HFFc6 (cell line): Measurements from ENCODE around the gene KLHL29. TPM values are rescaled to one million over a fixed set of nuclear protein-coding genes. Genes with fewer than 3 reads are reported as not detected.
A peak's percentile ranks its signal among the peaks of the same experiment; 100 is the strongest.
"Not testable (repeated sequence)": the region's sequence is repeated elsewhere in the genome, so short reads cannot be mapped to it uniquely, and the experiment has no call there.

ENCODE experiments used
- DNase-seq: peaks from one replicate; pipeline ENCODE4 v3.0.0-alpha.2; 2018
- H3K27ac Mint-ChIP-seq: 2 replicates; pipeline ENCODE4 v1.8.0; 2020; ENCODE audit warnings: mild to moderate bottlenecking, mixed read lengths
- H3K27me3 Mint-ChIP-seq: 2 replicates; pipeline ENCODE4 v1.8.0; 2021; ENCODE audit warnings: mild to moderate bottlenecking, moderate library complexity, mixed read lengths; ENCODE audit not compliant: insufficient read depth
- H3K36me3 Mint-ChIP-seq: 2 replicates; pipeline ENCODE4 v1.8.0; 2021; ENCODE audit warnings: low read depth, mixed read lengths
- H3K4me1 Mint-ChIP-seq: 2 replicates; pipeline ENCODE4 v1.8.0; 2020; ENCODE audit warnings: low read depth, mixed read lengths
- H3K4me3 Mint-ChIP-seq: 2 replicates; pipeline ENCODE4 v1.8.0; 2020; ENCODE audit warnings: mild to moderate bottlenecking, moderate library complexity, mixed read lengths
- H3K9me3 Mint-ChIP-seq: 2 replicates; pipeline ENCODE4 v1.8.0; 2020; ENCODE audit warnings: mild to moderate bottlenecking, mixed read lengths
- total RNA-seq, 6 experiments: library from RNA; stranded (reverse); fragmentation: NEBNext Ultra II Directional; extraction: Animal tissue kit (Norgen Biotek cat#: 25700); gene quantifications; 2 replicates in 1 of 6; 3 replicates in 5 of 6; pipeline ENCODE4 v1.2.3, GENCODE V29; 2021
- TF ChIP-seq, protein P1 (sequence below): fragments of 200-600 bp; sonication (generic); IDR thresholded peaks from 2 replicates; pipeline ENCODE4 v1.5.0; 2021; ENCODE audit warnings: antibody characterized with exemption, mild to moderate bottlenecking

The KLHL29 gene
- total RNA-seq, 6 experiments from 2014 or later, result 7.4 to 9.7 (median 8.6) TPM

- no peaks in the 10 kb centered on the region; the same call in 1 of the 2 replicates for H3K27me3 Mint-ChIP-seq
- no peak overlapping the region for H3K4me3 Mint-ChIP-seq
- no peaks in the 10 kb centered on the region for H3K9me3 Mint-ChIP-seq
- no peak overlapping the region for H3K27ac Mint-ChIP-seq
- peaks cover 10% of the 10 kb centered on the region; the same call in 1 of the 2 replicates for H3K36me3 Mint-ChIP-seq
- TF ChIP-seq, protein P1, sequence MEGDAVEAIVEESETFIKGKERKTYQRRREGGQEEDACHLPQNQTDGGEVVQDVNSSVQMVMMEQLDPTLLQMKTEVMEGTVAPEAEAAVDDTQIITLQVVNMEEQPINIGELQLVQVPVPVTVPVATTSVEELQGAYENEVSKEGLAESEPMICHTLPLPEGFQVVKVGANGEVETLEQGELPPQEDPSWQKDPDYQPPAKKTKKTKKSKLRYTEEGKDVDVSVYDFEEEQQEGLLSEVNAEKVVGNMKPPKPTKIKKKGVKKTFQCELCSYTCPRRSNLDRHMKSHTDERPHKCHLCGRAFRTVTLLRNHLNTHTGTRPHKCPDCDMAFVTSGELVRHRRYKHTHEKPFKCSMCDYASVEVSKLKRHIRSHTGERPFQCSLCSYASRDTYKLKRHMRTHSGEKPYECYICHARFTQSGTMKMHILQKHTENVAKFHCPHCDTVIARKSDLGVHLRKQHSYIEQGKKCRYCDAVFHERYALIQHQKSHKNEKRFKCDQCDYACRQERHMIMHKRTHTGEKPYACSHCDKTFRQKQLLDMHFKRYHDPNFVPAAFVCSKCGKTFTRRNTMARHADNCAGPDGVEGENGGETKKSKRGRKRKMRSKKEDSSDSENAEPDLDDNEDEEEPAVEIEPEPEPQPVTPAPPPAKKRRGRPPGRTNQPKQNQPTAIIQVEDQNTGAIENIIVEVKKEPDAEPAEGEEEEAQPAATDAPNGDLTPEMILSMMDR, result no peak
- H3K4me1 Mint-ChIP-seq, result no peaks in the 10 kb centered on the region
- DNase-seq, result no peak
Measured at GRCh38 chr2:23734416-23734815, 349.4 kb downstream of the KLHL29 start.

- not testable (repeated sequence) for H3K36me3 Mint-ChIP-seq, H3K4me1 Mint-ChIP-seq, H3K27ac Mint-ChIP-seq, H3K27me3 Mint-ChIP-seq, DNase-seq, H3K4me3 Mint-ChIP-seq, H3K9me3 Mint-ChIP-seq
Measured at GRCh38 chr2:23736783-23737182, 351.8 kb downstream of the KLHL29 start.

GRCh38 chr2:23745068-23745725, 360.2 kb downstream of the KLHL29 start:
- Mint-ChIP-seq H3K9me3 (no peaks in the 10 kb centered on the region), H3K4me1 (peaks cover 8% of the 10 kb centered on the region; the same call in 1 of the 2 replicates), H3K4me3 (no peak overlapping the region), H3K27ac (no peak overlapping the region; the same call in 1 of the 2 replicates), H3K27me3 (no peaks in the 10 kb centered on the region), H3K36me3 (no peaks in the 10 kb centered on the region; the same call in 1 of the 2 replicates)
- DNase-seq, result no peak
- TF ChIP-seq, protein P1, result no peak

GRCh38 chr2:23745726-23746105, 360.7 kb downstream of the KLHL29 start:
- Mint-ChIP-seq H3K36me3 (no peaks in the 10 kb centered on the region; the same call in 1 of the 2 replicates), H3K9me3 (no peaks in the 10 kb centered on the region), H3K27ac (no peak overlapping the region), H3K4me3 (no peak overlapping the region), H3K27me3 (no peaks in the 10 kb centered on the region), H3K4me1 (peaks cover 8% of the 10 kb centered on the region; the same call in 1 of the 2 replicates)
- TF ChIP-seq, protein P1, result no peak
- no peak for DNase-seq

- H3K4me3 Mint-ChIP-seq, result no peak overlapping the region
- peaks cover 13% of the 10 kb centered on the region for H3K4me1 Mint-ChIP-seq
- no peaks in the 10 kb centered on the region; the same call in 1 of the 2 replicates for H3K36me3 Mint-ChIP-seq
- H3K9me3 Mint-ChIP-seq, result no peaks in the 10 kb centered on the region
- no peak for DNase-seq
- H3K27ac Mint-ChIP-seq, result no peak overlapping the region
- H3K27me3 Mint-ChIP-seq, result no peaks in the 10 kb centered on the region
- TF ChIP-seq, protein P1, result no peak
Measured at GRCh38 chr2:23746141-23746863, 361.3 kb downstream of the KLHL29 start.

GRCh38 chr2:23751747-23752265, 366.8 kb downstream of the KLHL29 start:
- H3K4me3 Mint-ChIP-seq, result no peak overlapping the region
- peak overlapping the region; percentile 65 for H3K27ac Mint-ChIP-seq
- no peaks in the 10 kb centered on the region for H3K27me3 Mint-ChIP-seq
- H3K4me1 Mint-ChIP-seq, result peaks cover 59% of the 10 kb centered on the region
- peaks cover 15% of the 10 kb centered on the region for H3K36me3 Mint-ChIP-seq
- TF ChIP-seq, protein P1, result no peak
- no peaks in the 10 kb centered on the region for H3K9me3 Mint-ChIP-seq
- DNase-seq, result peak; percentile 33
